ENCODE measurements around the gene SEPTIN2.

DNA sequence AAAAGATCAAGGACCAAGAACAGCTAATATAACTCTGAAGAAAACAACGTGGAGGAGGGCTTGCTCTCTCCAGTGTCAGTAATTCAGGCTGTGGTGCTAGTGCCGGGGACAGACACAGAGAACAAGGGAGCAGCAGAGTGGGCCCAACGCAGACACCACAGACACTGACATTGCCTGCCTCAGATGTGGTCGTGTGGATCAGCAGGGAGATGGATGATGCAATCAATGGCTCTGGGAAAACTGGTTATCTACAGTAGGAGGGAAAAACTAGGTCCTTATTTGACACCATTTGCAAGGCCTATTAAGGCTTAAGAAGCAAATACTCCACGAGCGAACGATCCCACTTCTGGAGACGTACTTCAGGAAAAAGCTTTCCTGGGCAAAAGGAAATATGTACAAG lies 36.3 kb upstream of the SEPTIN2 start:
- TF ChIP-seq, protein P1, sequence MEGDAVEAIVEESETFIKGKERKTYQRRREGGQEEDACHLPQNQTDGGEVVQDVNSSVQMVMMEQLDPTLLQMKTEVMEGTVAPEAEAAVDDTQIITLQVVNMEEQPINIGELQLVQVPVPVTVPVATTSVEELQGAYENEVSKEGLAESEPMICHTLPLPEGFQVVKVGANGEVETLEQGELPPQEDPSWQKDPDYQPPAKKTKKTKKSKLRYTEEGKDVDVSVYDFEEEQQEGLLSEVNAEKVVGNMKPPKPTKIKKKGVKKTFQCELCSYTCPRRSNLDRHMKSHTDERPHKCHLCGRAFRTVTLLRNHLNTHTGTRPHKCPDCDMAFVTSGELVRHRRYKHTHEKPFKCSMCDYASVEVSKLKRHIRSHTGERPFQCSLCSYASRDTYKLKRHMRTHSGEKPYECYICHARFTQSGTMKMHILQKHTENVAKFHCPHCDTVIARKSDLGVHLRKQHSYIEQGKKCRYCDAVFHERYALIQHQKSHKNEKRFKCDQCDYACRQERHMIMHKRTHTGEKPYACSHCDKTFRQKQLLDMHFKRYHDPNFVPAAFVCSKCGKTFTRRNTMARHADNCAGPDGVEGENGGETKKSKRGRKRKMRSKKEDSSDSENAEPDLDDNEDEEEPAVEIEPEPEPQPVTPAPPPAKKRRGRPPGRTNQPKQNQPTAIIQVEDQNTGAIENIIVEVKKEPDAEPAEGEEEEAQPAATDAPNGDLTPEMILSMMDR (IDR thresholded peaks at IDR 0.05), result no peak
- TF ChIP-seq POLR2A (IDR thresholded peaks at IDR 0.05), result no peak
